HG03196 (cell line): Measurements from ENCODE around the gene GRWD1.

Experiments
- ATAC-seq: cut with Tn5 transposase; IDR thresholded peaks from one replicate; pipeline ENCODE4 v1.9.1; 2021; ENCODE audit not compliant: unreplicated experiment

Gene GRWD1

DNA sequence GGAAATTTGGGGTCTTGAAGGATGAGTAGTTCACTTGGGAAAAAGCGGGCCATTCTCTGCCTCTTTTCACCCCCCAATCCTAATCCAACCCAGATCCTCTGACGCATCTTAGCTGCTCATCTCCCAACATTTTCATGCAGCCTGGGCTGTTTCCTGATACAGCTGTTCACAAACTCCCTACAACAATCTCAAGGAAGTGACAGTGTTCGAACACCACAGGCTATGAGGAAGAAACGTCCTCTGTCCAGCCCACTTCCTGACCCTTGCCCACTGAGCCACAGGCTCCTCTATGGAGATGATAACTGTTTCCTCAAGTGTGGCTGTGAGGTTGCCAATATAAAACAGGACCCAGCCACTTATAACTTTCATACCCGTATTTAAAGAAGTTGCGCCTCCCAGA lies 49.6 kb downstream of the GRWD1 start:
- no peak for ATAC-seq

GRCh38 chr19:48496959-48497727 lies 51.4 kb downstream of the GRWD1 start:
- ATAC-seq, result no peak

GRCh38 chr19:48497728-48498594 lies 52.2 kb downstream of the GRWD1 start:
- no peak for ATAC-seq

GRCh38 chr19:48498595-48499311 lies 53.0 kb downstream of the GRWD1 start:
- ATAC-seq, result no peak

GRCh38 chr19:48499316-48500090 lies 53.7 kb downstream of the GRWD1 start:
- no peak for ATAC-seq

DNA sequence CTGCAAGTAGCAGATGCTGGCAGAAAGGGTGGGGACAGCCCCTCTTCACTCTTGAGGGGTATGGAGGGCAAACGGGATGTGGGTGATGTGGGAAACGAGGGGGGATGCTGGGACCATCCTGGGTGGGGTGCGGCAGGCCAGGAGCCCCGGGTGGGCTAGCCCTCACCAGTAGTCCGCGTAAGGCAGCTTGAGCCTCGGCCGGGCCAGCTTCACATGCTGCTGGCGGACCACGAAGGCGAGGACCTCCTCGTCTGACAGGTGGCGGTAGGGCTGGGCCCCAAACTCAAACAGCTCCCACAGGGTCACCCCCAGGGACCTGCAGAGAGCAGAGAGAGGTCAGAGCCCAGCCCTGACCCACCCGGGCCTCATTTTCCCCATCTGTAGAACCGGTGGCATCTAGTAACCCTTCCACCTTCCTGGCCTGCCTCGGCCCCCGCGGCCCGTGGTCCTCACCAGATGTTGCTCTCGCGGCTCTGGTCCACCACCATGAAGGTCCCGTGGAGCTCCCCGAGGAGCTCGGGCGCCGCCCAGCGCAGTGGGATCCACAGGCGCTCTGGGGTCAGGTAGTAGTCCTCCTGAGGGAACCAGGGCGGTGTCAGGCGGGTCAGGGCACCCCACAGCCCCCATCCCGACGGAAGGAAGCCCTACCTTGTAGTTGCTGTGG lies 55.2 kb downstream of the GRWD1 start:
- no peak for ATAC-seq

- ATAC-seq, result no peak
These were observed 55.9 kb downstream of the GRWD1 start for GRCh38 chr19:48501494-48502349.

- no peak for ATAC-seq
These were observed 56.7 kb downstream of the GRWD1 start for GRCh38 chr19:48502350-48503018.

DNA sequence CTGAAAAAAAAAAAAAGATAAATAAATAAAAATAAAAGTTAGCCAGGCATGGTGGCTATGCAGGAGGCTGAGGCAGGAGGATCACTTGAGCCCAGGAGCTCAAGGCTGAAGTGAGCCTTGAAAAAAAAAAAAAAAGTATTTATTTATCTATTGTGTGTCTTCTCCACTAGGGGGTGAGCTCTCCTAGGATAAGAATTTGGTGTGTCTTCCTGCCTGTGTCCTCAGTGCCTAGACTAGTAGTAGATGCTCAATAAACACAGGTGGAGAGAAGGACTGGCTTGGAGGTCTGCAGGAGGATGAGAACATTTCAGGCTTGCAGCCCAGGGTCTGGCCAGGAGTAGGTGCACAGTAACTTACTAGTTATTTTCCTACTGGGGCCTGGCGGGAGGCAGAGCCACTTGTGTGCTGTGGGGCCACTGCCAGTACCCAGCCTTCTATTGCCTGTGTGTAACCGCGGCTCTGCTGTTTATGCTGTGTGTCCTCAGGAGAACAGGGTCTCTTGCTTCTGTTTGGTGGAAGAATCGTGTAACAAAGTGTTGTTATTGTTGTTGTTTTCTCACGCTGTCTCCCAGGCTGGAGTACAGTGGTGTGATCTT lies 60.5 kb downstream of the GRWD1 start:
- no peak for ATAC-seq
